HL-60 (cell line): Measurements from ENCODE around the gene GCAT.

Experiments used
- GABPA ChIP-seq: IDR thresholded peaks from 2 replicates; pipeline ENCODE4 v1.6.1; 2012; ENCODE audit warnings: low read depth
- POLR2AphosphoS5 ChIP-seq: IDR thresholded peaks from 2 replicates; pipeline ENCODE4 v1.6.1; 2012; ENCODE audit warnings: low read depth
- REST ChIP-seq: IDR thresholded peaks from 2 replicates; pipeline ENCODE4 v1.6.1; 2012; ENCODE audit warnings: low read depth; ENCODE audit not compliant: insufficient replicate concordance
- TF ChIP-seq, protein P1 (sequence below): IDR thresholded peaks from one replicate; pipeline ENCODE4 v1.5.1; 2011; ENCODE audit warnings: low read length, control low read depth, inconsistent platforms; ENCODE audit not compliant: insufficient read depth

DNA sequence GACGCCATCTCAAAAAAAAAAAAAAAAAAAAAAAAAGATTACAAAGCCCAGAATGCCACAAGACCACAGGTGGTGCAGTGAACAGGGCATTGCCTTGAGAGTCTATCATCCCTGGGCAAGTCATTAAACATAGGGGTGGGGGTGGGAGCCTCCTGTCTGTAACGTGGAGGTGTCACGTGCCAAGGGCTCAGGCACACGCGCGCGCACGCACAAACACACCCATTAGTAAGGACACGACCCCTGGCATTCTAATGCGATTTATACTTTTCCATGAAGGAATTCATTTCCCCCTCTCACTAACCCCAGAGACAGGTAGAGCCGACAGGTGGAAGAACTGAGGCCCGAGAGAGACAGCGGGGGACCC lies 5.8 kb upstream of the GCAT start:
- TF ChIP-seq, protein P1, sequence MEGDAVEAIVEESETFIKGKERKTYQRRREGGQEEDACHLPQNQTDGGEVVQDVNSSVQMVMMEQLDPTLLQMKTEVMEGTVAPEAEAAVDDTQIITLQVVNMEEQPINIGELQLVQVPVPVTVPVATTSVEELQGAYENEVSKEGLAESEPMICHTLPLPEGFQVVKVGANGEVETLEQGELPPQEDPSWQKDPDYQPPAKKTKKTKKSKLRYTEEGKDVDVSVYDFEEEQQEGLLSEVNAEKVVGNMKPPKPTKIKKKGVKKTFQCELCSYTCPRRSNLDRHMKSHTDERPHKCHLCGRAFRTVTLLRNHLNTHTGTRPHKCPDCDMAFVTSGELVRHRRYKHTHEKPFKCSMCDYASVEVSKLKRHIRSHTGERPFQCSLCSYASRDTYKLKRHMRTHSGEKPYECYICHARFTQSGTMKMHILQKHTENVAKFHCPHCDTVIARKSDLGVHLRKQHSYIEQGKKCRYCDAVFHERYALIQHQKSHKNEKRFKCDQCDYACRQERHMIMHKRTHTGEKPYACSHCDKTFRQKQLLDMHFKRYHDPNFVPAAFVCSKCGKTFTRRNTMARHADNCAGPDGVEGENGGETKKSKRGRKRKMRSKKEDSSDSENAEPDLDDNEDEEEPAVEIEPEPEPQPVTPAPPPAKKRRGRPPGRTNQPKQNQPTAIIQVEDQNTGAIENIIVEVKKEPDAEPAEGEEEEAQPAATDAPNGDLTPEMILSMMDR = no peak
- TF ChIP-seq REST (no peak), POLR2AphosphoS5 (no peak), GABPA (no peak)
